ENCODE measurements around the gene CLMP.

GRCh38 chr11:123159183-123159857 is 35.7 kb downstream of the CLMP start:
- TF ChIP-seq GATA3 (IDR thresholded peaks at IDR 0.05; ENCODE audit: low read depth, low read length) = no peak
- TF ChIP-seq GATA2 (IDR thresholded peaks at IDR 0.05; ENCODE audit: low read depth, low read length) = no peak

Measured in SH-SY5Y (cell line).